Skeletal muscle satellite cell (primary cell): ENCODE data around the gene DIS3L2.

Experiments used
- H3K27me3 ChIP-seq: 2 replicates; pipeline ENCODE4 v1.7.0; 2013; ENCODE audit warnings: low read length; ENCODE audit not compliant: control insufficient read depth, insufficient read depth
- H3K36me3 ChIP-seq: 2 replicates; pipeline ENCODE4 v1.7.0; 2013; ENCODE audit warnings: mild to moderate bottlenecking, control low read depth, low read length; ENCODE audit not compliant: insufficient read depth
- H3K4me1 ChIP-seq: 2 replicates; pipeline ENCODE4 v1.7.0; 2013; ENCODE audit warnings: low read length; ENCODE audit not compliant: control insufficient read depth, insufficient read depth
- H3K4me2 ChIP-seq: 2 replicates; pipeline ENCODE4 v1.7.0; 2013; ENCODE audit warnings: mild to moderate bottlenecking, low read length
- H3K4me3 ChIP-seq: 2 replicates; pipeline ENCODE4 v1.7.0; 2013; ENCODE audit warnings: low read length
- H3K9ac ChIP-seq: 2 replicates; pipeline ENCODE4 v1.7.0; 2013; ENCODE audit warnings: mild to moderate bottlenecking, low read depth, low read length, moderate library complexity
- H3K9me3 ChIP-seq: replicated peaks from 2 replicates; pipeline ENCODE4 v1.7.0; 2013; ENCODE audit warnings: mild to moderate bottlenecking, control low read depth, low read length

DIS3L2 gene

GRCh38 chr2:232076272-232076671, 114.8 kb downstream of the DIS3L2 start:
- Histone ChIP-seq H3K4me2 (no peak overlapping the region), H3K27me3 (no peaks in the 10 kb centered on the region), H3K36me3 (no peaks in the 10 kb centered on the region), H3K9me3 (no peaks in the 10 kb centered on the region), H3K4me1 (peaks cover 11% of the 10 kb centered on the region), H3K9ac (no peak overlapping the region), H3K4me3 (no peak overlapping the region)

GRCh38 chr2:232076736-232077135, 115.2 kb downstream of the DIS3L2 start:
- Histone ChIP-seq H3K4me1 (peaks cover 11% of the 10 kb centered on the region), H3K9ac (no peak overlapping the region), H3K9me3 (no peaks in the 10 kb centered on the region), H3K27me3 (no peaks in the 10 kb centered on the region), H3K36me3 (no peaks in the 10 kb centered on the region), H3K4me3 (no peak overlapping the region), H3K4me2 (no peak overlapping the region)

DNA sequence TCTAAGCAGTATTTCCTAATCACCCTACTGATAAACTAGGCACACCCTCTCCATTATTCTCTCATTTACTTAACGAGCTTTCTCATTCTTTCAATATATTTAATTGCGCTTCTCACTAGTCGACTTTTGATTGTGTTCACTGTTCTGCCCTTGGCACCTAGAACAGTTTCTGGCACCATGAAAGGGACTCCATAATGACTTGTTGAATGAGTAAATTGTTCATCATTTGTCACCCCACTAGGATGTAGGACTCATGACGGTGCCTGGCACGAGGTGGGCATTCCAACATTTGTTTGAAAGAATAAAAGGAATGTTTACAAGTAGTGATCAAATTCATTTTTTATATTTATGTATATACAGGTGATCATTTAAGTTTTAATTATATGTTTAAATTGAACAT, 123.7 kb downstream of the DIS3L2 start:
- no peaks in the 10 kb centered on the region for H3K9me3 ChIP-seq
- H3K27me3 ChIP-seq, result no peaks in the 10 kb centered on the region
- H3K36me3 ChIP-seq, result no peaks in the 10 kb centered on the region
- no peak overlapping the region for H3K9ac ChIP-seq
- H3K4me1 ChIP-seq, result no peaks in the 10 kb centered on the region
- H3K4me3 ChIP-seq, result no peak overlapping the region
- no peak overlapping the region for H3K4me2 ChIP-seq

DNA sequence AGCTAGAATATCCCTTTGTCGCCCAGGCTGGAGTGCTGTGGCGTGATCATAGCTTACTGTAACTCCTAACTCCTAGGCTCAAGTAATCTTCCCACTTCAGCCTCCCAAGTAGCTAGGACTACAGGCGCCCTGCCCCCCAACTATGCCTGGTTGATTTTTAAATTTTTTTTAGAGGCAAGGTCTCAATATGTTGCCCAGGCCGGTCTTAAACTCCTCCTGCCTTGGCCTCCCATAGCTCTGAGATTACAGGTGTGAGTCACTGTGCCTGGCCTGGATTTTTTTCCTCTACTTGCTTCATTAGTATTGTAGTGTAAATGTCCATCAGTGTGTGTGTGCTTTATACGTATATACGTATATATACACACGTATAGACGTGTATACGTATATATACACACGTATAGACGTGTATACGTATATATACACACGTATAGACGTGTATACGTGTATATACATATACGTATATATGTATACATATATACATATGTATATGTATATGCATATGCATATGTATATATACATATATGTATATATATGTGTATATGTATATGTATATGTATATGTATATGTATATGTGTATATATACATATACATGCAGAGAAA, 124.4 kb downstream of the DIS3L2 start:
- H3K36me3 ChIP-seq, result no peaks in the 10 kb centered on the region
- H3K9ac ChIP-seq, result no peak overlapping the region
- H3K4me1 ChIP-seq, result no peaks in the 10 kb centered on the region
- no peak overlapping the region for H3K4me2 ChIP-seq
- no peak overlapping the region for H3K4me3 ChIP-seq
- H3K9me3 ChIP-seq, result no peaks in the 10 kb centered on the region
- no peaks in the 10 kb centered on the region for H3K27me3 ChIP-seq

GRCh38 chr2:232088771-232089170, 127.3 kb downstream of the DIS3L2 start:
- no peaks in the 10 kb centered on the region for H3K36me3 ChIP-seq
- no peaks in the 10 kb centered on the region for H3K9me3 ChIP-seq
- H3K9ac ChIP-seq, result no peak overlapping the region
- H3K4me3 ChIP-seq, result no peak overlapping the region
- H3K4me1 ChIP-seq, result no peaks in the 10 kb centered on the region
- H3K27me3 ChIP-seq, result no peaks in the 10 kb centered on the region
- H3K4me2 ChIP-seq, result no peak overlapping the region

- Histone ChIP-seq H3K36me3 (no peaks in the 10 kb centered on the region), H3K27me3 (no peaks in the 10 kb centered on the region)
These were observed 132.7 kb downstream of the DIS3L2 start for GRCh38 chr2:232094201-232094600.

GRCh38 chr2:232094883-232095282, 133.4 kb downstream of the DIS3L2 start:
- no peak overlapping the region for H3K9ac ChIP-seq
- no peak overlapping the region for H3K4me2 ChIP-seq
- H3K4me1 ChIP-seq, result no peaks in the 10 kb centered on the region
- no peak overlapping the region for H3K4me3 ChIP-seq
- no peaks in the 10 kb centered on the region for H3K27me3 ChIP-seq
- H3K9me3 ChIP-seq, result no peaks in the 10 kb centered on the region
- no peaks in the 10 kb centered on the region for H3K36me3 ChIP-seq

More at GRCh38 chr2:232094201-232094600, 132.7 kb downstream of the DIS3L2 start:
- Histone ChIP-seq H3K9ac (no peak overlapping the region), H3K4me2 (no peak overlapping the region), H3K4me1 (no peaks in the 10 kb centered on the region), H3K4me3 (no peak overlapping the region), H3K9me3 (no peaks in the 10 kb centered on the region)

DNA sequence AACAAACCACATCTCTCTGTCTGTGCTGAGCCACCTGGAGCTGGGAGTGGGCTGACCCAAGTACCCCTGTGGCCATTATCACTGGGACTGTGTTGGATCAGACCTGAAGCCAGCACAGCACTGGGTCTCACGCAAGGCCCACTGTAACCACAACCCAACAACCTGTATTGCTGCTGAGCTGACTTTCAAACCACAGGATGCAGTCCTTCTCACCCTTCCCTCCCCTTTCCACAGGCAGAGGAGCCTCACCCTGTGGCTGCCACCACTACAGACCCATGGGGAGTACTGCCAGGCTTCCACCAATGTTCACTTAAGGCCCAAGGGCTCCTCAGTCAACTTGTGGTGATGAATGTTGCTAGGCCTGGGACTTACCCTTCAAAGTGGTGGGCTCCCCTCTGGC, 135.7 kb downstream of the DIS3L2 start:
- H3K27me3 ChIP-seq, result no peaks in the 10 kb centered on the region
- no peaks in the 10 kb centered on the region for H3K36me3 ChIP-seq
- H3K4me2 ChIP-seq, result no peak overlapping the region
- H3K9me3 ChIP-seq, result no peaks in the 10 kb centered on the region
- no peak overlapping the region for H3K4me3 ChIP-seq
- H3K4me1 ChIP-seq, result no peaks in the 10 kb centered on the region
- no peak overlapping the region for H3K9ac ChIP-seq

GRCh38 chr2:232097758-232098157, 136.2 kb downstream of the DIS3L2 start:
- Histone ChIP-seq H3K27me3 (no peaks in the 10 kb centered on the region), H3K9me3 (no peaks in the 10 kb centered on the region), H3K4me3 (no peak overlapping the region), H3K36me3 (no peaks in the 10 kb centered on the region), H3K4me1 (no peaks in the 10 kb centered on the region), H3K9ac (no peak overlapping the region), H3K4me2 (no peak overlapping the region)

GRCh38 chr2:232102380-232102779, 140.9 kb downstream of the DIS3L2 start:
- no peak overlapping the region for H3K4me2 ChIP-seq
- no peak overlapping the region for H3K9ac ChIP-seq
- H3K4me1 ChIP-seq, result peaks cover 4% of the 10 kb centered on the region
- no peaks in the 10 kb centered on the region for H3K27me3 ChIP-seq
- no peaks in the 10 kb centered on the region for H3K36me3 ChIP-seq
- no peak overlapping the region for H3K4me3 ChIP-seq
- H3K9me3 ChIP-seq, result no peaks in the 10 kb centered on the region

DNA sequence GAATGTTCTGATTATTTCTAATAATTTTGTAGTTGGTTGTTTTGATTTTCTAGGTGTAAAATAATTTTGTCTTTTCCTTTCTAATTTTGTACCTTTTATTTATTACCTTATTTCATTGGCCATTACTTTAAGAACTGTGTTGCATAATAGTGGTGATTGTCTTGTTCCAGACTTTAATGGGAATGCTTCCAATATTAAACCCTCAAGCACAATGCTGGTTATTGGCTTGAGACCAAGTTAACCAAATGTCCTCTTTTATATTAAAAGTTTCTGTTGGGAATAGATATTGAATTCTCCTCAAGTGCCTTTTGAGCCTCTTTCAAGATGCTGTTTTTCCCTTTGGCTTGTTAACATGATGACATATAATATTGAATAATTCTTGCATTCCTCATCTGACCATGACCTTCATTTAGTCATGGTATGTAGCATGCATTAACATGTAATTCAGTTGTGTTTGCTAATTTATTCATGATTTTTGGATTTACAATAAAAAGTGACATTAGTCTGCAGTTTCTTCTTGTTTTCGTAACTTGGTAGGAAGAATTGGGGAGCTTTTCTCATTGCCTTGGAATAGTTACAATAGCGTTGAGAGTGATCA, 141.7 kb downstream of the DIS3L2 start:
- H3K27me3 ChIP-seq, result no peaks in the 10 kb centered on the region
- no peaks in the 10 kb centered on the region for H3K36me3 ChIP-seq
- no peak overlapping the region for H3K4me2 ChIP-seq
- no peak overlapping the region for H3K4me3 ChIP-seq
- peaks cover 4% of the 10 kb centered on the region for H3K4me1 ChIP-seq
- no peak overlapping the region for H3K9ac ChIP-seq
- no peaks in the 10 kb centered on the region for H3K9me3 ChIP-seq

- Histone ChIP-seq H3K4me3 (no peak overlapping the region), H3K27me3 (no peaks in the 10 kb centered on the region), H3K4me2 (no peak overlapping the region), H3K9ac (no peak overlapping the region), H3K9me3 (no peaks in the 10 kb centered on the region), H3K36me3 (no peaks in the 10 kb centered on the region), H3K4me1 (peaks cover 4% of the 10 kb centered on the region)
These were observed 142.6 kb downstream of the DIS3L2 start for GRCh38 chr2:232104076-232104646.
